Endothelial cell of umbilical vein (primary cell): Measurements from ENCODE around the gene TSC22D1. TPM values are rescaled to one million over a fixed set of nuclear protein-coding genes. Genes with fewer than 3 reads are reported as not detected.

Experiments
- BruUV-seq: library from RNA; stranded (reverse); fragments of 400-500 nt; replicated peaks from 2 replicates; lab custom pipeline; 2021; lab: Mats Ljungman, UMichigan
- CTCF ChIA-PET: fragments of 300-600, 350-600 bp; sonication (Branson Sonifier 250); formaldehyde crosslinking; loops from one replicate; lab custom pipeline; 2021; ENCODE audit warnings: antibody characterized with exemption, inconsistent platforms; lab: Charles Lee
- POLR2A ChIA-PET: fragments of 300-600, 350-600 bp; sonication (Branson Sonifier 250); formaldehyde crosslinking; loops from one replicate; lab custom pipeline; 2021; ENCODE audit warnings: antibody characterized with exemption, inconsistent platforms; lab: Charles Lee
- DNase-seq: peaks from one replicate; pipeline ENCODE4 v3.0.0-alpha.2; 2011; ENCODE audit warnings: low read depth, low spot score
- FAIRE-seq: peaks from 2 replicates; lab custom pipeline; 2011; peaks lifted over from hg19 to GRCh38; lab: Jason Lieb, UNC
- H2AFZ ChIP-seq: 2 replicates; pipeline ENCODE4 v1.6.0; 2012; ENCODE audit warnings: low read depth, low read length, control low read depth, inconsistent platforms
- H3K27ac ChIP-seq: 2 replicates; pipeline ENCODE4 v1.5.1; 2011; ENCODE audit warnings: low read depth, mild to moderate bottlenecking, control low read depth, low read length, moderate library complexity; ENCODE audit not compliant: insufficient read depth
- H3K27me3 ChIP-seq, 2 experiments: 2 replicates each; pipeline versions ENCODE4 v1.6.0 to v1.6.1; 2011; ENCODE audit warnings: low read length in 2 of 2, mixed read lengths in 1 of 2; ENCODE audit not compliant: control insufficient read depth in 2 of 2, insufficient read depth in 2 of 2
- H3K36me3 ChIP-seq, 2 experiments: 2 replicates in 1 of 2; 3 replicates in 1 of 2; pipeline ENCODE4 v1.5.1; 2011; ENCODE audit warnings: low read length in 2 of 2, mild to moderate bottlenecking in 1 of 2, moderate library complexity in 1 of 2; ENCODE audit not compliant: control insufficient read depth in 2 of 2, insufficient read depth in 2 of 2; ENCODE audit errors: extremely low read depth in 1 of 2
- H3K4me1 ChIP-seq: 3 replicates; pipeline ENCODE4 v1.5.1; 2011; ENCODE audit warnings: mild to moderate bottlenecking, low read length; ENCODE audit not compliant: control insufficient read depth, insufficient read depth; ENCODE audit errors: extremely low read depth
- H3K4me2 ChIP-seq: 2 replicates; pipeline ENCODE4 v1.6.1; 2011; ENCODE audit warnings: low read length, control low read depth, mixed read lengths; ENCODE audit not compliant: insufficient read depth
- H3K4me3 ChIP-seq, 3 experiments: fragments of 200-600 bp in 1 of 3; sonication (generic), shearing (Covaris generic) in 1 of 3; replicated peaks in 1 of 3; 2 replicates each; pipeline ENCODE4 v1.5.1; 2011 to 2016; ENCODE audit warnings: control low read depth in 3 of 3, low read length in 3 of 3, mild to moderate bottlenecking in 2 of 3, inconsistent platforms in 1 of 3, low read depth in 1 of 3, moderate library complexity in 1 of 3; ENCODE audit not compliant: insufficient read depth in 1 of 3
- H3K79me2 ChIP-seq: 2 replicates; pipeline ENCODE4 v1.6.0; 2012; ENCODE audit warnings: low read length, inconsistent platforms; ENCODE audit not compliant: control insufficient read depth, insufficient read depth
- H3K9ac ChIP-seq: replicated peaks from 2 replicates; pipeline ENCODE3; 2011; ENCODE audit warnings: low read length, control low read depth; ENCODE audit not compliant: insufficient read depth; ENCODE audit errors: extremely low read depth
- H3K9me1 ChIP-seq: replicated peaks from 3 replicates; pipeline ENCODE4 v1.6.0; 2011; ENCODE audit warnings: mild to moderate bottlenecking, low read length; ENCODE audit not compliant: control insufficient read depth, insufficient read depth; ENCODE audit errors: extremely low read depth
- H3K9me3 ChIP-seq: replicated peaks from 2 replicates; pipeline ENCODE4 v1.5.1; 2012; ENCODE audit warnings: low read length, inconsistent platforms; ENCODE audit not compliant: control insufficient read depth, insufficient read depth
- H4K20me1 ChIP-seq: replicated peaks from 2 replicates; pipeline ENCODE3; 2011; ENCODE audit warnings: mild to moderate bottlenecking, low read length; ENCODE audit not compliant: control insufficient read depth, insufficient read depth; ENCODE audit errors: extremely low read depth
- EZH2 ChIP-seq: IDR thresholded peaks from 2 replicates; pipeline ENCODE4 v1.6.1; 2012; ENCODE audit warnings: borderline replicate concordance, low read depth, mild to moderate bottlenecking, moderate library complexity, low read length, inconsistent platforms; ENCODE audit not compliant: severe bottlenecking
- FOS ChIP-seq: IDR thresholded peaks from 2 replicates; pipeline ENCODE4 v1.6.1; 2011; ENCODE audit warnings: mild to moderate bottlenecking, low read length, moderate library complexity, borderline replicate concordance; ENCODE audit not compliant: insufficient read depth
- GATA2 ChIP-seq: IDR thresholded peaks from 2 replicates; pipeline ENCODE4 v1.7.0; 2011; ENCODE audit warnings: low read depth, mild to moderate bottlenecking, moderate library complexity, mixed read lengths, low read length; ENCODE audit not compliant: insufficient read length, insufficient read depth
- MAX ChIP-seq: IDR thresholded peaks from 2 replicates; pipeline ENCODE4 v1.6.1; 2011; ENCODE audit not compliant: insufficient read depth, insufficient read length
- MYC ChIP-seq: IDR thresholded peaks from one replicate; pipeline ENCODE4 v1.6.1; 2011; ENCODE audit warnings: mild to moderate bottlenecking, low read depth, low read length
- dilution Hi-C: fragments of 300-500 bp; cut with MboI; formaldehyde crosslinking; loops from one replicate; pipeline ENCODE4 v1.15.0; 2019; ENCODE audit warnings: low sequenced_read_pairs; ENCODE audit not compliant: extremely low pct_ligation_motif_present
- intact Hi-C: fragments of 100-400 bp; cut with micrococcal nuclease; formaldehyde crosslinking; loops from one replicate; pipeline ENCODE4 v1.10.0; 2022
- polyA plus RNA-seq, 4 experiments: library from polyadenylated mRNA; depleted of rRNA in 3 of 4; stranded (reverse) in 3 of 4; unstranded in 1 of 4; fragments of >200 nt; gene quantifications; 2 replicates each; pipeline versions ENCODE4 v1.2.1 to v1.2.3, GENCODE V29; 2011 to 2012; ENCODE audit warnings: missing spikeins in 1 of 4
- total RNA-seq: library from RNA; stranded (reverse); gene quantifications from 2 replicates; pipeline ENCODE4 v1.2.3, GENCODE V29; 2021

The TSC22D1 gene
- total and polyA plus RNA-seq, 2 donors (not counting 3 experiments of a cell fraction or from before 2014, with no cell fraction given): 47.7 to 51.8 TPM

- H3K9ac ChIP-seq: no peak overlapping the region
- no peak overlapping the region for H3K4me3 ChIP-seq
- dilution Hi-C loops (no loop called here), intact Hi-C loops (no loop called here)
- ChIA-PET POLR2A (no interaction called here), CTCF (interaction anchor here (1.4 kb wide), 1 partner anchor 506 kb away, joined by 5 read pairs; no protein-coding TSS in a partner anchor)
- no peak for FAIRE-seq
- H3K36me3 ChIP-seq: no peaks in the 10 kb centered on the region
- TF ChIP-seq MYC (no peak), FOS (no peak), EZH2 (no peak), MAX (no peak), GATA2 (no peak)
- no peaks in the 10 kb centered on the region for H3K27me3 ChIP-seq
- H3K79me2 ChIP-seq: no peaks in the 10 kb centered on the region
- no peak overlapping the region for H2AFZ ChIP-seq
- peaks cover 3% of the 10 kb centered on the region for H3K4me1 ChIP-seq
- BruUV-seq: no TSS peak
- no peak overlapping the region for H3K27ac ChIP-seq
- H4K20me1 ChIP-seq: no peaks in the 10 kb centered on the region
- DNase-seq: no peak
- H3K9me1 ChIP-seq: no peaks in the 10 kb centered on the region
- H3K9me3 ChIP-seq: no peaks in the 10 kb centered on the region
- H3K4me2 ChIP-seq: no peak overlapping the region
Observed at GRCh38 chr13:44414716-44415115, 161.4 kb downstream of the TSC22D1 start.

GRCh38 chr13:44413095-44413494 lies 163.0 kb downstream of the TSC22D1 start:
- Histone ChIP-seq H2AFZ (peak overlapping the region; percentile 7), H3K27ac (no peak overlapping the region), H3K4me1 (peaks cover 3% of the 10 kb centered on the region), H3K4me2 (no peak overlapping the region), H3K4me3 (no peak overlapping the region), H3K36me3 (no peaks in the 10 kb centered on the region), H3K27me3 (no peaks in the 10 kb centered on the region), H3K9me1 (no peaks in the 10 kb centered on the region), H3K9me3 (no peaks in the 10 kb centered on the region), H3K9ac (no peak overlapping the region), H4K20me1 (no peaks in the 10 kb centered on the region), H3K79me2 (no peaks in the 10 kb centered on the region)
- dilution Hi-C loops: no loop called here
- TF ChIP-seq MYC (no peak), MAX (no peak), FOS (peak; percentile 25)
- FAIRE-seq (peak; percentile 62), DNase-seq (peak; percentile 48)
- ChIA-PET POLR2A (no interaction called here), CTCF (interaction anchor here (0.9 to 1.1 kb wide), 3 partner anchors 10 to 106 kb away, joined by 3 to 4 read pairs (median 3); no protein-coding TSS in a partner anchor)
- intact Hi-C loops: no loop called here
- no TSS peak for BruUV-seq
